ENCODE results near the gene SLC25A30. TPM values are rescaled to one million over a fixed set of nuclear protein-coding genes. Genes with fewer than 3 reads are reported as not detected.

The SLC25A30 gene
- total RNA-seq, 1 experiment from 2014 or later: 6.3 TPM

- Histone ChIP-seq H3K79me2 (ENCODE audit: insufficient read depth, low read length) (no peaks in the 10 kb centered on the region), H3K9ac (ENCODE audit: extremely low read depth, insufficient read length, low read length) (no peak overlapping the region), H3K4me1 (ENCODE audit: insufficient read depth, low read length) (no peaks in the 10 kb centered on the region), H3K27ac (ENCODE audit: insufficient read length, low read depth, low read length) (no peak overlapping the region), H2BK12ac (ENCODE audit: insufficient read length, low read depth, low read length) (no peak overlapping the region), H4K20me1 (ENCODE audit: control insufficient read depth, insufficient read depth, insufficient read length) (no peaks in the 10 kb centered on the region), H2AFZ (ENCODE audit: low read length) (no peak overlapping the region), H3K27me3 (ENCODE audit: insufficient read depth, low read length) (no peaks in the 10 kb centered on the region), H3K18ac (ENCODE audit: insufficient read length, low read depth, low read length) (no peak overlapping the region), H3K9me3 (ENCODE audit: control insufficient read depth, low read depth, low read length) (no peaks in the 10 kb centered on the region), H2AK5ac (ENCODE audit: insufficient read length, low read length) (no peak overlapping the region), H2BK5ac (ENCODE audit: insufficient read length, low read length) (no peak overlapping the region), H3K23ac (ENCODE audit: insufficient read length, low read depth, low read length) (no peak overlapping the region), H4K8ac (replicated peaks; ENCODE audit: insufficient read length, low read depth, low read length) (no peak overlapping the region), H2BK20ac (ENCODE audit: low read depth, low read length, poor library complexity, severe bottlenecking) (no peak overlapping the region), H2BK120ac (ENCODE audit: low read depth, low read length, poor library complexity, severe bottlenecking) (no peak overlapping the region), H3K4ac (ENCODE audit: low read depth, low read length) (no peak overlapping the region), H3T11ph (ENCODE audit: low read length) (no peak overlapping the region), H3K14ac (ENCODE audit: insufficient read depth, low read length) (no peak overlapping the region), H3K4me2 (ENCODE audit: insufficient read depth, insufficient read length, low read length) (no peak overlapping the region), H3K56ac (ENCODE audit: insufficient read length, low read depth, low read length) (no peak overlapping the region), H3K23me2 (ENCODE audit: insufficient read length, low read depth, low read length, poor library complexity, severe bottlenecking) (no peaks in the 10 kb centered on the region), H2BK15ac (ENCODE audit: low read depth, low read length) (no peak overlapping the region), H4K91ac (ENCODE audit: insufficient read length, low read depth, low read length) (no peak overlapping the region), H4K5ac (ENCODE audit: insufficient read length, low read depth, low read length) (no peak overlapping the region), H3K79me1 (ENCODE audit: insufficient read depth, low read depth, low read length, poor library complexity, severe bottlenecking) (no peaks in the 10 kb centered on the region)
- DNase-seq: no peak
- Mint-ChIP-seq H3K9me3 (no peaks in the 10 kb centered on the region; a peak in 1 of 5 replicates), H3K4me1 (no peaks in the 10 kb centered on the region), H3K36me3 (ENCODE audit: insufficient read depth in 1 of 3, low read depth in 3 of 3) (peaks cover 16 to 44% (median 25%) of the 10 kb centered on the region in 3 experiments), H3K27ac (no peak overlapping the region), H3K27me3 (ENCODE audit: low read depth) (no peaks in the 10 kb centered on the region), H3K4me3 (no peak overlapping the region)
- no peak for TF ChIP-seq CTCF (conservative IDR thresholded peaks at IDR 0.05)
- WGBS (ENCODE audit: extremely low coverage, insufficient read length, low lambda C conversion rate): no CpG with 5 or more reads among the region's 1 CpG
Measured at GRCh38 chr13:45401314-45401713, 16.9 kb downstream of the SLC25A30 start.
